H1 (cell line): ENCODE measurements around the gene OSBP2. TPM values are rescaled to one million over a fixed set of nuclear protein-coding genes. Genes with fewer than 3 reads are reported as not detected.

ENCODE experiments used
- CTCF ChIA-PET: fragments of 300-600 bp; sonication (Branson Sonifier 250); formaldehyde crosslinking; loops from one replicate; lab custom pipeline; 2021; ENCODE audit not compliant: partially characterized antibody; lab: Charles Lee
- POLR2A ChIA-PET: fragments of 300-600 bp; sonication (Branson Sonifier 250); formaldehyde crosslinking; loops from one replicate; lab custom pipeline; 2021; ENCODE audit warnings: inconsistent platforms; ENCODE audit not compliant: partially characterized antibody; lab: Charles Lee
- DNase-seq, 2 experiments: peaks; one replicate each; pipeline versions ENCODE4 v3.0.0 to v3.0.0-alpha.2; 2010 to 2022; ENCODE audit warnings: low spot score in 2 of 2, low read depth in 1 of 2, mixed read lengths in 1 of 2
- FAIRE-seq: peaks from 2 replicates; lab custom pipeline; 2011; peaks lifted over from hg19 to GRCh38; lab: Jason Lieb, UNC
- H2AFZ ChIP-seq: 2 replicates; pipeline ENCODE4 v1.8.1; 2012; ENCODE audit warnings: low read length, inconsistent platforms
- H2AK5ac ChIP-seq: 2 replicates; pipeline ENCODE4 v1.6.1; 2013; ENCODE audit warnings: low read depth, low read length
- H2BK120ac ChIP-seq: replicated peaks from 2 replicates; pipeline ENCODE3; 2013; ENCODE audit warnings: low read depth, low read length, inconsistent platforms
- H2BK12ac ChIP-seq: 2 replicates; pipeline ENCODE4 v1.6.1; 2013; ENCODE audit warnings: low read depth, low read length
- H2BK15ac ChIP-seq: 2 replicates; pipeline ENCODE4 v1.6.1; 2013; ENCODE audit warnings: low read length
- H2BK20ac ChIP-seq: 2 replicates; pipeline ENCODE4 v1.6.1; 2013; ENCODE audit warnings: low read length
- H2BK5ac ChIP-seq: 2 replicates; pipeline ENCODE4 v1.6.1; 2013; ENCODE audit warnings: low read depth, low read length
- H3K14ac ChIP-seq: 2 replicates; pipeline ENCODE4 v1.6.1; 2013; ENCODE audit warnings: inconsistent platforms; ENCODE audit not compliant: insufficient read length
- H3K18ac ChIP-seq: 2 replicates; pipeline ENCODE4 v1.6.1; 2013; ENCODE audit warnings: low read length; ENCODE audit errors: extremely low read depth
- H3K23ac ChIP-seq: 2 replicates; pipeline ENCODE4 v1.6.1; 2013; ENCODE audit warnings: inconsistent platforms; ENCODE audit not compliant: insufficient read length
- H3K23me2 ChIP-seq: 2 replicates; pipeline ENCODE4 v1.6.1; 2013; ENCODE audit warnings: low read depth, low read length
- H3K27ac ChIP-seq: 2 replicates; pipeline ENCODE4 v1.6.1; 2011; ENCODE audit warnings: low read depth, low read length, inconsistent platforms
- H3K27me3 ChIP-seq, 4 experiments: replicated peaks in 1 of 4; 1 replicate in 1 of 4; 2 replicates in 3 of 4; pipeline versions ENCODE4 v1.6.1 to v1.8.1; 2011 to 2013; ENCODE audit warnings: low read length in 3 of 4, mild to moderate bottlenecking in 3 of 4, inconsistent platforms in 2 of 4, mixed read lengths in 2 of 4, moderate library complexity in 1 of 4; ENCODE audit not compliant: control insufficient read depth in 3 of 4, insufficient read depth in 3 of 4; ENCODE audit errors: extremely low read depth in 1 of 4
- H3K36me3 ChIP-seq, 4 experiments: 2 replicates each; pipeline versions ENCODE4 v1.6.1 to v1.8.1; 2011 to 2013; ENCODE audit warnings: mild to moderate bottlenecking in 4 of 4, low read length in 3 of 4, moderate library complexity in 2 of 4, control low read depth in 1 of 4, inconsistent platforms in 1 of 4; ENCODE audit not compliant: insufficient read depth in 4 of 4, control insufficient read depth in 2 of 4
- H3K4ac ChIP-seq: replicated peaks from 2 replicates; pipeline ENCODE3; 2013; ENCODE audit warnings: low read length, low read depth, mixed read lengths, inconsistent platforms; ENCODE audit not compliant: insufficient read length
- H3K4me1 ChIP-seq, 4 experiments: replicated peaks in 1 of 4; 1 replicate in 1 of 4; 2 replicates in 3 of 4; pipeline versions ENCODE4 v1.6.1 to v1.8.1; 2011 to 2013; ENCODE audit warnings: low read length in 3 of 4, inconsistent platforms in 2 of 4, mixed read lengths in 1 of 4; ENCODE audit not compliant: insufficient read depth in 4 of 4, control insufficient read depth in 3 of 4
- H3K4me2 ChIP-seq, 2 experiments: 2 replicates each; pipeline versions ENCODE4 v1.6.1 to v1.8.1; 2011 to 2013; ENCODE audit warnings: low read depth in 2 of 2, low read length in 2 of 2, control low read depth in 1 of 2, inconsistent platforms in 1 of 2, mild to moderate bottlenecking in 1 of 2; ENCODE audit not compliant: insufficient read depth in 1 of 2
- H3K4me3 ChIP-seq, 4 experiments: fragments of 200-600, 300-600 bp in 1 of 4; sonication (generic), shearing (Covaris generic), sonication (Bioruptor Twin) in 1 of 4; 2 replicates each; pipeline versions ENCODE4 v1.5.1 to v1.8.1; 2011 to 2016; ENCODE audit warnings: low read length in 4 of 4, low read depth in 3 of 4, control low read depth in 2 of 4, inconsistent platforms in 2 of 4, mild to moderate bottlenecking in 2 of 4, mixed read lengths in 1 of 4, moderate library complexity in 1 of 4; ENCODE audit not compliant: insufficient read depth in 2 of 4; ENCODE audit errors: extremely low read depth in 1 of 4
- H3K56ac ChIP-seq: replicated peaks from 2 replicates; pipeline ENCODE3; 2013; ENCODE audit warnings: low read depth, mild to moderate bottlenecking, mixed read lengths, low read length, inconsistent platforms; ENCODE audit not compliant: insufficient read length
- H3K79me1 ChIP-seq: 2 replicates; pipeline ENCODE4 v1.6.1; 2013; ENCODE audit warnings: low read depth, low read length, control low read depth
- H3K79me2 ChIP-seq, 2 experiments: 2 replicates each; pipeline versions ENCODE4 v1.6.1 to v1.8.1; 2012 to 2013; ENCODE audit warnings: low read length in 2 of 2, mild to moderate bottlenecking in 2 of 2, inconsistent platforms in 1 of 2; ENCODE audit not compliant: insufficient read depth in 2 of 2, control insufficient read depth in 1 of 2
- H3K9ac ChIP-seq, 4 experiments: replicated peaks in 1 of 4; 1 replicate in 1 of 4; 2 replicates in 3 of 4; pipeline versions ENCODE4 v1.6.1 to v1.8.1; 2011 to 2013; ENCODE audit warnings: low read depth in 3 of 4, low read length in 3 of 4, control low read depth in 2 of 4, mild to moderate bottlenecking in 2 of 4, moderate library complexity in 2 of 4, inconsistent platforms in 1 of 4; ENCODE audit errors: extremely low read depth in 1 of 4
- H3K9me3 ChIP-seq, 2 experiments: 2 replicates each; pipeline versions ENCODE4 v1.6.1 to v1.8.1; 2012 to 2013; ENCODE audit warnings: mild to moderate bottlenecking in 2 of 2, moderate library complexity in 2 of 2, control low read depth in 1 of 2, inconsistent platforms in 1 of 2, low read depth in 1 of 2, low read length in 1 of 2, mixed read lengths in 1 of 2; ENCODE audit not compliant: insufficient read depth in 2 of 2
- H4K20me1 ChIP-seq, 2 experiments: replicated peaks in 1 of 2; 2 replicates each; pipeline versions ENCODE3 to v1.8.1; 2011 to 2013; ENCODE audit warnings: inconsistent platforms in 2 of 2, low read length in 2 of 2, mild to moderate bottlenecking in 1 of 2; ENCODE audit not compliant: insufficient read depth in 2 of 2, control insufficient read depth in 1 of 2
- H4K5ac ChIP-seq: 2 replicates; pipeline ENCODE4 v1.6.1; 2013; ENCODE audit warnings: low read length, low read depth, mixed read lengths, inconsistent platforms; ENCODE audit not compliant: insufficient read length
- H4K8ac ChIP-seq: 2 replicates; pipeline ENCODE4 v1.8.0; 2013; ENCODE audit warnings: mild to moderate bottlenecking, moderate library complexity, low read length, inconsistent platforms; ENCODE audit not compliant: insufficient read depth; ENCODE audit errors: extremely low read depth
- H4K91ac ChIP-seq: replicated peaks from 2 replicates; pipeline ENCODE3; 2013; ENCODE audit warnings: low read length, mixed read lengths, inconsistent platforms; ENCODE audit not compliant: insufficient read length
- ASH2L ChIP-seq: fragments of 200-600, 300-600 bp; sonication (generic); IDR thresholded peaks from one replicate; pipeline ENCODE4 v1.7.1; 2017; ENCODE audit warnings: low read length
- CREB1 ChIP-seq: IDR thresholded peaks from 2 replicates; pipeline ENCODE4 v1.6.1; 2012; ENCODE audit warnings: inconsistent platforms
- CTBP2 ChIP-seq: IDR thresholded peaks from 2 replicates; pipeline ENCODE4 v1.7.0; 2011; ENCODE audit warnings: borderline replicate concordance, mild to moderate bottlenecking, moderate library complexity, mixed read lengths, low read length; ENCODE audit not compliant: insufficient read depth, insufficient read length
- E2F6 ChIP-seq: IDR thresholded peaks from 2 replicates; pipeline ENCODE4 v1.6.1; 2012; ENCODE audit warnings: inconsistent platforms
- EP300 ChIP-seq, 2 experiments: IDR thresholded peaks; 1 replicate in 1 of 2; 2 replicates in 1 of 2; pipeline ENCODE4 v1.6.1; 2011 to 2012; ENCODE audit warnings: low read depth in 2 of 2, low read length in 2 of 2, mild to moderate bottlenecking in 2 of 2, borderline replicate concordance in 1 of 2, inconsistent platforms in 1 of 2, moderate library complexity in 1 of 2
- HDAC2 ChIP-seq, 2 experiments: fragments of 300-600 bp in 1 of 2; sonication (generic) in 1 of 2; IDR thresholded peaks; 2 replicates each; pipeline ENCODE4 v1.6.1; 2011 to 2012; ENCODE audit warnings: low read depth in 2 of 2, low read length in 2 of 2, mild to moderate bottlenecking in 2 of 2, moderate library complexity in 2 of 2, borderline replicate concordance in 1 of 2, inconsistent platforms in 1 of 2
- HDAC6 ChIP-seq: IDR thresholded peaks from one replicate; pipeline ENCODE4 v1.7.1; 2012; ENCODE audit warnings: low read depth, mild to moderate bottlenecking, inconsistent platforms, low read length, moderate library complexity
- NANOG ChIP-seq: IDR thresholded peaks from 2 replicates; pipeline ENCODE4 v1.6.1; 2011; ENCODE audit warnings: low read length, low read depth, mild to moderate bottlenecking, inconsistent platforms; ENCODE audit not compliant: insufficient read depth, poor library complexity, severe bottlenecking
- NRF1 ChIP-seq: IDR thresholded peaks from 2 replicates; pipeline ENCODE4 v1.6.1; 2011; ENCODE audit warnings: mild to moderate bottlenecking, low read depth, low read length, improper control_type of control experiment
- RAD21 ChIP-seq, 2 experiments: IDR thresholded peaks in 1 of 2; conservative IDR thresholded peaks in 1 of 2; 2 replicates each; pipeline ENCODE4 v1.6.1; 2011; ENCODE audit warnings: low read depth in 2 of 2, low read length in 2 of 2, improper control_type of control experiment in 1 of 2, inconsistent platforms in 1 of 2, mild to moderate bottlenecking in 1 of 2, moderate library complexity in 1 of 2
- SIX5 ChIP-seq: IDR thresholded peaks from 2 replicates; pipeline ENCODE4 v1.6.1; 2011; ENCODE audit warnings: mild to moderate bottlenecking, low read depth, low read length
- SP2 ChIP-seq: IDR thresholded peaks from 2 replicates; pipeline ENCODE4 v1.6.1; 2012; ENCODE audit warnings: mild to moderate bottlenecking, low read length, inconsistent platforms
- SP4 ChIP-seq: IDR thresholded peaks from 2 replicates; pipeline ENCODE4 v1.6.1; 2012; ENCODE audit warnings: low read length, inconsistent platforms
- WGBS, 2 experiments: shearing (Covaris generic) in 1 of 2; methylation state at CpG; one replicate each; pipeline versions ENCODE4 v1.1.6 to v1.1.7; 2013 to 2015; ENCODE audit warnings: low lambda C conversion rate in 2 of 2, mixed read lengths in 2 of 2, inconsistent platforms in 1 of 2, low coverage in 1 of 2, missing lambda C conversion rate in 1 of 2; ENCODE audit not compliant: insufficient replicate concordance in 2 of 2, insufficient coverage in 1 of 2, insufficient read length in 1 of 2; ENCODE audit errors: extremely low coverage in 1 of 2, missing lambda C conversion rate in 1 of 2; 5-methylcytosine and 5-hydroxymethylcytosine counted together
- polyA plus RNA-seq, 7 experiments: library from polyadenylated mRNA; depleted of rRNA in 3 of 7; stranded (reverse) in 5 of 7; unstranded in 2 of 7; fragments of >200 nt in 5 of 7; fragments of 200-250 nt in 2 of 7; gene quantifications; 1 replicate in 5 of 7; 2 replicates in 1 of 7; 4 replicates in 1 of 7; pipeline versions ENCODE4 v1.2.1 to v1.2.3, GENCODE V29; 2011 to 2013; ENCODE audit warnings: missing spikeins in 2 of 7, mixed read lengths in 2 of 7
- total RNA-seq: library from RNA; stranded (reverse); fragmentation: NEBNext Ultra II Directional; extraction: Animal tissue kit (Norgen Biotek cat#: 25700); gene quantifications from 2 replicates; pipeline ENCODE4 v1.2.1, GENCODE V29; 2021

The OSBP2 gene
- total and polyA plus RNA-seq, 2 of the 8 experiments (the other 6 are each of a cell fraction or from before 2014, with no cell fraction given): 3.4 to 3.7 TPM

GRCh38 chr22:30795118-30795517 lies 100.4 kb downstream of the OSBP2 start:
- Histone ChIP-seq H2BK12ac (no peak overlapping the region), H3K4me2 (no peak overlapping the region), H3K79me1 (no peaks in the 10 kb centered on the region), H2BK120ac (no peak overlapping the region), H4K20me1 (no peaks in the 10 kb centered on the region), H3K79me2 (no peaks in the 10 kb centered on the region), H3K18ac (no peak overlapping the region), H2BK15ac (no peak overlapping the region), H3K4ac (no peak overlapping the region), H3K4me3 (no peak overlapping the region), H3K36me3 (no peaks in the 10 kb centered on the region), H2AK5ac (no peak overlapping the region), H2AFZ (no peak overlapping the region), H4K5ac (no peak overlapping the region), H4K8ac (no peak overlapping the region), H3K23me2 (no peaks in the 10 kb centered on the region), H3K56ac (no peak overlapping the region), H4K91ac (no peak overlapping the region), H3K14ac (no peak overlapping the region), H3K27me3 (peaks cover 0 to 1% (median 0%) of the 10 kb centered on the region in 4 experiments; a peak in 1 of 7 replicates), H3K9ac (no peak overlapping the region), H3K23ac (no peak overlapping the region), H3K9me3 (no peaks in the 10 kb centered on the region), H3K27ac (no peak overlapping the region), H2BK20ac (no peak overlapping the region), H2BK5ac (no peak overlapping the region), H3K4me1 (no peaks in the 10 kb centered on the region)
- TF ChIP-seq HDAC6 (no peak), CTBP2 (no peak), SIX5 (no peak), NANOG (no peak), RAD21 (IDR thresholded peaks at IDR 0.05 in 1 of 2, conservative IDR thresholded peaks at IDR 0.05 in 1 of 2; ENCODE audit: low read depth in 2 of 2, low read length in 2 of 2) (no peak), E2F6 (no peak), SP4 (no peak), CREB1 (no peak), EP300 (IDR thresholded peaks at IDR 0.05; ENCODE audit: borderline replicate concordance in 1 of 2, low read depth in 2 of 2, low read length in 2 of 2) (no peak), ASH2L (no peak), SP2 (no peak), NRF1 (no peak), HDAC2 (IDR thresholded peaks at IDR 0.05; ENCODE audit: borderline replicate concordance in 1 of 2, low read depth in 2 of 2, low read length in 2 of 2) (no peak)
- DNase-seq (no peak), FAIRE-seq (no peak)
- POLR2A ChIA-PET: interaction anchor here (1.1 kb wide), 1 partner anchor 86 kb away, joined by 3 read pairs; no protein-coding TSS in a partner anchor
- CTCF ChIA-PET: interaction anchor here (0.6 to 1.9 kb wide), 4 partner anchors 9 to 64 kb away, joined by 3 to 6 read pairs (median 3); no protein-coding TSS in a partner anchor
- WGBS, 2 experiments: 78% methylated on average over 2 of the region's 2 CpGs; no CpG with 5 or more reads in 1 of the 2 experiments
